Ishikawa (cell line): ENCODE results near the gene TRABD2A.

Experiments
- CREB1 ChIP-seq: IDR thresholded peaks from 2 replicates; pipeline ENCODE4 v1.6.1; 2012; ENCODE audit warnings: low read depth
- EP300 ChIP-seq: IDR thresholded peaks from 2 replicates; pipeline ENCODE4 v1.6.1; 2012; ENCODE audit warnings: borderline replicate concordance
- FOXM1 ChIP-seq: IDR thresholded peaks from 2 replicates; pipeline ENCODE4 v1.6.1; 2012; ENCODE audit warnings: low read depth, borderline replicate concordance
- RAD21 ChIP-seq: IDR thresholded peaks from 2 replicates; pipeline ENCODE4 v1.6.1; 2012; ENCODE audit warnings: low read depth
- TAF1 ChIP-seq: IDR thresholded peaks from 2 replicates; pipeline ENCODE4 v1.6.1; 2012; ENCODE audit warnings: low read depth, mild to moderate bottlenecking
- YY1 ChIP-seq: IDR thresholded peaks from 2 replicates; pipeline ENCODE4 v1.6.1; 2012; ENCODE audit warnings: low read depth
- TF ChIP-seq, protein P1 (sequence below): IDR thresholded peaks from 2 replicates; pipeline ENCODE4 v1.6.1; 2012
- TF ChIP-seq, protein P2 (sequence below): IDR thresholded peaks from 2 replicates; pipeline ENCODE4 v1.6.1; 2012; ENCODE audit warnings: low read depth, mild to moderate bottlenecking

DNA sequence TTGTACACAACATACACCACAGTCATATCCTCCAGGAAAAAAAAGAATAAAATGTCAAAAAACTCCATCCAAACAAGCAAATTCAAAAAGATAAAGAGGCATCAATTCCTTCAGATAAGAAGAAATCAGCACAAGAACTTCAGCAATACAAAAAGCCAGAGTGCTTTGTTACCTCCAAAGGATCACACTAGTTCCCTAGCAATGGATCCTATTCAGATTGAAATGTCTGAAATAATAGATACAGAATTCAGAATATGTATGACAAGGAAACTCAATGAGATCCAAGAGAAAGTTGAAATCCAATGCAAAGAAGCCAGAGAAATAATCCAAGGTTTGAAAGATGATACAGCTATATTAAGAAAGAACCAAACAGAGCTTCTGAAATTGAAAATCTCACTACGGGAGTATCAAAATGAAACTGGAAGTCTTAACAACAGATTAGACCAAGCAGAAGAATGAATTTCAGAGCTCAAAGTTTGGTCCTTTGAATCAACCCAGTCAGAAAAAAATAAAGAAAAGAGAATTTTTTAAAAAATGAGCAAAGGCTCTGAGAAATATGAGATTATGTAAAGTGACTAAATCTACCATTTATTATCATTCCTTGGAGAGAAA lies 80.6 kb downstream of the TRABD2A start:
- no peak for TF ChIP-seq TAF1
- no peak for TF ChIP-seq RAD21
- TF ChIP-seq FOXM1: no peak
- no peak for TF ChIP-seq YY1
- TF ChIP-seq CREB1: no peak
- no peak for TF ChIP-seq EP300
- TF ChIP-seq, protein P1, sequence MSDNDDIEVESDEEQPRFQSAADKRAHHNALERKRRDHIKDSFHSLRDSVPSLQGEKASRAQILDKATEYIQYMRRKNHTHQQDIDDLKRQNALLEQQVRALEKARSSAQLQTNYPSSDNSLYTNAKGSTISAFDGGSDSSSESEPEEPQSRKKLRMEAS: no peak
- TF ChIP-seq, protein P2, sequence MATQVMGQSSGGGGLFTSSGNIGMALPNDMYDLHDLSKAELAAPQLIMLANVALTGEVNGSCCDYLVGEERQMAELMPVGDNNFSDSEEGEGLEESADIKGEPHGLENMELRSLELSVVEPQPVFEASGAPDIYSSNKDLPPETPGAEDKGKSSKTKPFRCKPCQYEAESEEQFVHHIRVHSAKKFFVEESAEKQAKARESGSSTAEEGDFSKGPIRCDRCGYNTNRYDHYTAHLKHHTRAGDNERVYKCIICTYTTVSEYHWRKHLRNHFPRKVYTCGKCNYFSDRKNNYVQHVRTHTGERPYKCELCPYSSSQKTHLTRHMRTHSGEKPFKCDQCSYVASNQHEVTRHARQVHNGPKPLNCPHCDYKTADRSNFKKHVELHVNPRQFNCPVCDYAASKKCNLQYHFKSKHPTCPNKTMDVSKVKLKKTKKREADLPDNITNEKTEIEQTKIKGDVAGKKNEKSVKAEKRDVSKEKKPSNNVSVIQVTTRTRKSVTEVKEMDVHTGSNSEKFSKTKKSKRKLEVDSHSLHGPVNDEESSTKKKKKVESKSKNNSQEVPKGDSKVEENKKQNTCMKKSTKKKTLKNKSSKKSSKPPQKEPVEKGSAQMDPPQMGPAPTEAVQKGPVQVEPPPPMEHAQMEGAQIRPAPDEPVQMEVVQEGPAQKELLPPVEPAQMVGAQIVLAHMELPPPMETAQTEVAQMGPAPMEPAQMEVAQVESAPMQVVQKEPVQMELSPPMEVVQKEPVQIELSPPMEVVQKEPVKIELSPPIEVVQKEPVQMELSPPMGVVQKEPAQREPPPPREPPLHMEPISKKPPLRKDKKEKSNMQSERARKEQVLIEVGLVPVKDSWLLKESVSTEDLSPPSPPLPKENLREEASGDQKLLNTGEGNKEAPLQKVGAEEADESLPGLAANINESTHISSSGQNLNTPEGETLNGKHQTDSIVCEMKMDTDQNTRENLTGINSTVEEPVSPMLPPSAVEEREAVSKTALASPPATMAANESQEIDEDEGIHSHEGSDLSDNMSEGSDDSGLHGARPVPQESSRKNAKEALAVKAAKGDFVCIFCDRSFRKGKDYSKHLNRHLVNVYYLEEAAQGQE: no peak
